ENCODE data around the gene RASAL2.
A peak's percentile ranks its signal among the peaks of the same experiment; 100 is the strongest.
"Not testable (repeated sequence)": the region's sequence is repeated elsewhere in the genome, so short reads cannot be mapped to it uniquely, and the experiment has no call there.

The RASAL2 gene

GRCh38 chr1:178196631-178197030, 102.7 kb downstream of the RASAL2 start:
- H3K27ac ChIP-seq: no peak overlapping the region
- TF ChIP-seq ZFX (IDR thresholded peaks at IDR 0.05; ENCODE audit: borderline replicate concordance) (no peak), CTCF (IDR thresholded peaks at IDR 0.05) (no peak)

GRCh38 chr1:178202095-178202494, 108.2 kb downstream of the RASAL2 start:
- not testable (repeated sequence) for H3K27ac ChIP-seq

DNA sequence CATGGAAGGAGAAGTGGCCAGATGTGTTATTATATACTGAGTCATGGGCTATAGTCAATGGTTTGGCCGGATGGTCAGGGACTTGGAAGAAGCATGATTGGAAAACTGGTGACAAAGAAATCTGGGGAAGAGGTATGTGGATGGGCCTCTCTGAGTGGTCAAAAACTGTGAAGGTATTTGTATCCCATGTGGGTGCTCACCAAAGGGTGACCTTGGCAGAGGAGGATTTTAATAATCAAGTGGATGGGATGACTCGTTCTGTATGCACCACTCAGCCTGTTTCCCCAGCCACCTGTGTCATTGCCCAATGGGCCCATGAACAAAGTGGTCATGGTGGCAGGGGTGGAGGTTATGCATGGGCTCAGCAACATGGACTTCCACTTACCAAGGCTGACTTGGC, 108.6 kb downstream of the RASAL2 start:
- H3K27ac ChIP-seq: not testable (repeated sequence)

DNA sequence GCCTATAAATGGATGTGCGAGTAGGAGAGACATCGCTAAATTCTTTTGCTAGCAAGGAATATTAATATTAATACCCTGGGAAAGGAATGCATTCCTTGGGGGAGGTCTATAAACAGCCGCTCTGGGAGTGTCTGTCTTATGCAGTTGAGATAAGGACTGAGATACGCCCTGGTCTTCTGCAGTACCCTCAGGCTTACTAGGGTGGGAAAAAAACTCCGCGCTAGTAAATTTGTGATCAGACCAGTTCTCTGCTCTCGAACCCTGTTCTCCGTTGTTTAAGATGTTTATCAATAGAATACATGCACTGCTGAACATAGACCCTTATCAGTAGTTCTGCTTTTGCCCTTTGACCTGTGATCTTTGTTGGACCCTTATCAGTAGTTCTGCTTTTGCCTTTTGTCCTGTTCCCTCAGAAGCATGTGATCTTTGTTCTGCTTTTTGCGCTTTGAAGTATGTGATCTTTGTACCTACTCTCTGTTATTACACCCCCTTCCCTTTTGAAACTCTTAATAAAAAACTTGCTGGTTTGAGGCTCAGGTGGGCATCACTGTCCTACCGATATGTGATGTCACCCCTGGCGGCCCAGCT, 114.5 kb downstream of the RASAL2 start:
- H3K27ac ChIP-seq: not testable (repeated sequence)

GRCh38 chr1:178209935-178210334, 116.0 kb downstream of the RASAL2 start:
- TF ChIP-seq CTCF (IDR thresholded peaks at IDR 0.05) (no peak), ZFX (IDR thresholded peaks at IDR 0.05; ENCODE audit: borderline replicate concordance) (no peak)
- H3K27ac ChIP-seq: no peak overlapping the region

GRCh38 chr1:178218550-178218949, 124.6 kb downstream of the RASAL2 start:
- TF ChIP-seq ZFX (IDR thresholded peaks at IDR 0.05; ENCODE audit: borderline replicate concordance) (no peak), CTCF (IDR thresholded peaks at IDR 0.05) (no peak)
- no peak overlapping the region for H3K27ac ChIP-seq

DNA sequence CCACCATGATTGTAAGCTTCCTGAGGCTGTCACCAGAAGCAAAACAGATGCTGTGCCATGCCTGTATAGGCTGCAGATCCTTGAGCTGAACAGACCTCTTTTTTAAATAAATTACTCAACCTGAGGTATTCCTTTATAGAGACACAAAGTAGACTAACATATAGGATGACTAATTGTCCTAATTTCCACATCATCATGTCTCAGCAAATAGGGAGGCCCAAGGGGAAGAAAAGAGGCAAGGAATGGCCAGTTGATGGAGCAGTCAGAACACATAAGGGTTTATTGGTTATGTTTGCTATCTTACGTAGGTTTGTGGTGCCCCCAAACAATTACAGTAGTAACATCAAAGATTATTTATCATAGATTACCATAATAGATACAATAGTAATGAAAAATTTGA, 126.2 kb downstream of the RASAL2 start:
- TF ChIP-seq ZFX (IDR thresholded peaks at IDR 0.05; ENCODE audit: borderline replicate concordance) (no peak), CTCF (IDR thresholded peaks at IDR 0.05) (no peak)
- H3K27ac ChIP-seq: no peak overlapping the region

DNA sequence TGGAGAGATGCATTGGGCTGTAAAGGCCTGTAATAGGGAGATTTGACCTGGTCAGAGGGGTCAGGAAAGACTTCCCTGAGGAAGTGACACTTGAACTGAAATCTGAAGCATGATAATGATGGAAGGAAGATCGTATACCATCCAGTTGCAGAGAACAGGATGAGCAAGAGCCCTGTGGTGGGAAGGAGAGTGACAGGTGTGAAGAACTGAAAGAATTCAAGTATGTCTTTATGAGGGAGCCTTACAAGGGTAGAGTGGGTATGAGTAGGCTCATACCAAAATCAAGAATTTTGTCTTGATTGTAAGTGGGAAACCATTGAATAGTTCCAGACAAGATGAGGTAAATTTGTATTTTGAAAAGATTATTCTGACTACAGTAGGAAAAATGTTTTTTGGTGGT, 129.4 kb downstream of the RASAL2 start:
- H3K27ac ChIP-seq: peak overlapping the region; percentile 77
- TF ChIP-seq ZFX (IDR thresholded peaks at IDR 0.05; ENCODE audit: borderline replicate concordance) (no peak), CTCF (IDR thresholded peaks at IDR 0.05) (no peak)

DNA sequence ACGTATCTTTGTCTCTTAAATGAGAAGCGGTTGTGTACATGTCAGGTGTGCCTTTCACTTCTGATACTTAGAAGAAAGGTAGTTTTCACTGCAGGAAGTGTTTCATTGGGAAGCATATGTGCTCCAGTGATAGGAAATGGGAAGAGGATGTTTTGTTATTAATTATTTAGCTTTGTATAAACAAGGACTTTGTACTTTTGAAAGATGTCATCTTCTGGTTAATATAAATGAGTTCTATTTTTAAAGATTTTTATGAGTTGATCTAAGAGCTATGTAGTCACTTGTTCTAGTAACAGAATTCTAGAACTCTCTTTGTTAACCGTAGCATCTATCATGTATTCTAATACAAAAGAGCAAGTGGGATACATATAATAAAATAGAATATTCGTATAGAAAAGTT, 130.5 kb downstream of the RASAL2 start:
- TF ChIP-seq ZFX (IDR thresholded peaks at IDR 0.05; ENCODE audit: borderline replicate concordance) (no peak), CTCF (IDR thresholded peaks at IDR 0.05) (no peak)
- H3K27ac ChIP-seq: peak overlapping the region; percentile 77

All from 22Rv1 (cell line).